B cell (primary cell): ENCODE results near the gene SDCCAG8.

ENCODE experiments used
- EZH2 ChIP-seq: IDR thresholded peaks from 2 replicates; pipeline ENCODE4 v1.6.1; 2012; ENCODE audit warnings: borderline replicate concordance, low read depth, mild to moderate bottlenecking, moderate library complexity, low read length; ENCODE audit not compliant: insufficient read depth, poor library complexity, severe bottlenecking
- TF ChIP-seq, protein P1 (sequence below): fragments of 200-600 bp; IDR thresholded peaks from one replicate; pipeline ENCODE4 v1.8.0; 2022; ENCODE audit warnings: antibody characterized with exemption, mild to moderate bottlenecking

DNA sequence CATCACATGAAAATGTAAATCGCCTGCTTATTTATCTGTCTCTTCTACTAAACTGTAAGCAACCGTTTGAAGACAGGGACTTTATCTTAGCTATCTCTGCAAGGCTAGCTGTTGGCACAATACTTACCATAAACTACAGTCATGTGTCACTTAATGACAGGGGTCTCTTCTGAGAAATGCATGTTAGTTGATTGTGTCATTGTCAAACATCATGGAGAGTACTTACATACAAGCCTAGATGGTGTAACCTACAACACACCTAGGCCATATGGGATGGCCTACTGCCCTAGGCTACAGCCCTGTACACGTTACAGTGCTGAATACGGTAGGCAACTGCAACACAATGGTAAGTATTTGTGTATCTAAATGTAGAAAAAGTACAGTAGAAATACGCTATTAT is 267.9 kb downstream of the SDCCAG8 start:
- TF ChIP-seq, protein P1, sequence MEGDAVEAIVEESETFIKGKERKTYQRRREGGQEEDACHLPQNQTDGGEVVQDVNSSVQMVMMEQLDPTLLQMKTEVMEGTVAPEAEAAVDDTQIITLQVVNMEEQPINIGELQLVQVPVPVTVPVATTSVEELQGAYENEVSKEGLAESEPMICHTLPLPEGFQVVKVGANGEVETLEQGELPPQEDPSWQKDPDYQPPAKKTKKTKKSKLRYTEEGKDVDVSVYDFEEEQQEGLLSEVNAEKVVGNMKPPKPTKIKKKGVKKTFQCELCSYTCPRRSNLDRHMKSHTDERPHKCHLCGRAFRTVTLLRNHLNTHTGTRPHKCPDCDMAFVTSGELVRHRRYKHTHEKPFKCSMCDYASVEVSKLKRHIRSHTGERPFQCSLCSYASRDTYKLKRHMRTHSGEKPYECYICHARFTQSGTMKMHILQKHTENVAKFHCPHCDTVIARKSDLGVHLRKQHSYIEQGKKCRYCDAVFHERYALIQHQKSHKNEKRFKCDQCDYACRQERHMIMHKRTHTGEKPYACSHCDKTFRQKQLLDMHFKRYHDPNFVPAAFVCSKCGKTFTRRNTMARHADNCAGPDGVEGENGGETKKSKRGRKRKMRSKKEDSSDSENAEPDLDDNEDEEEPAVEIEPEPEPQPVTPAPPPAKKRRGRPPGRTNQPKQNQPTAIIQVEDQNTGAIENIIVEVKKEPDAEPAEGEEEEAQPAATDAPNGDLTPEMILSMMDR: no peak
- no peak for TF ChIP-seq EZH2
